GM18499 (cell line): ENCODE results near the gene SLAIN2.

Experiments used
- ATAC-seq: cut with Tn5 transposase; IDR thresholded peaks from one replicate; pipeline ENCODE4 v1.9.1; 2021; ENCODE audit warnings: moderate number of reproducible peaks; ENCODE audit not compliant: insufficient read depth, unreplicated experiment

The SLAIN2 gene

GRCh38 chr4:48333587-48333986, 7.7 kb upstream of the SLAIN2 start:
- no peak for ATAC-seq

DNA sequence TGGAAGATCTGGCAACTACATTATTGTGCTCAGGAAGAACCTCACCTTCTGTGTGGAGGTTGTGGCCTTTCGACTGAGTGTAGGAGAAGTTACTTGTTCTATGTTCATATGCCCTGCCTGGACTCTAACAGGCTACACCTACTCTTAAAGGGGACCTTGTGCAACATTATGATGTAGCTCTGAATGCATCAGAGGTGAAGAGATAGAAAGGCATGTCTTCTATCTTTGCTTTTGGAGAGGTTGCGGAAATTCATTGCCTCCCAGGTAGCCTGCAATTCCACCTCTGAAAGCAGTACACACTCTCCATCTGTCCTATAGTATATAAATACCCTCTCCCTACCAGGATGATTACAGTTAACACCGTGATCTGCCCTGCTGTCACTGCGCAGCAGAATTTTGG, 7.1 kb upstream of the SLAIN2 start:
- no peak for ATAC-seq

- no peak for ATAC-seq
These were observed 6.4 kb upstream of the SLAIN2 start for GRCh38 chr4:48334900-48335384.

DNA sequence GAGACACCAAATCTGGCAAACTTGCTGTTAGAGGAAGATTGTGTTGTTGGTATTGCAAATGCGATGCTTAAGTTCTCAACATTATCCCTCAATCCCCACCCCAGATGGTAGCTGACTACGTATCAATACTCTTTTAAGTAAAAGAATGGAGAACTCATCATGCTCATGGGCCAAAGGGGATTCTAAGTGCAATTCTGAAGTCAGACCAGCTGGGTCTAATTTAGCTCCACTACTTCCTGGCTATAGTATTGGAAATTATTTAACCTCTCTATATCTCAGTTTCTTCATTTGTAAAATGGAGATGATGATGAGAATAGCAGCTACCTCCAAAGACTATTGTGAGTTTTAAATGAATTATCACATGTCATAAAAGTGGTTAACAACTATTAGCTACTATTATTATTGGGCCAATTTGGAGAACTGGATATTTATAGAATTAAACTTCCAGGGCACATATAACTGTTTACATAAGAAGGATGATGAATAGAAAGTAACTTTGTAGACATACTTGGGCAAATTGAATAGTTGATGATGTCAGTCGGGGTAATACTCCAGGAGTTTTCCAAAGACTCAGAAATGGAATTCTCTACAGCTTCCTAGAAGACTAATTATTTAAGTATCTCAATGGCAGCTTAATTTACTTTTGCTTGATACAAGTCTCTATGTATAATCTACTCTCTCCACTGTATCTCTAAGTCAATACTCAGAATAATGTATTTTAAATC, 5.0 kb upstream of the SLAIN2 start:
- no peak for ATAC-seq

DNA sequence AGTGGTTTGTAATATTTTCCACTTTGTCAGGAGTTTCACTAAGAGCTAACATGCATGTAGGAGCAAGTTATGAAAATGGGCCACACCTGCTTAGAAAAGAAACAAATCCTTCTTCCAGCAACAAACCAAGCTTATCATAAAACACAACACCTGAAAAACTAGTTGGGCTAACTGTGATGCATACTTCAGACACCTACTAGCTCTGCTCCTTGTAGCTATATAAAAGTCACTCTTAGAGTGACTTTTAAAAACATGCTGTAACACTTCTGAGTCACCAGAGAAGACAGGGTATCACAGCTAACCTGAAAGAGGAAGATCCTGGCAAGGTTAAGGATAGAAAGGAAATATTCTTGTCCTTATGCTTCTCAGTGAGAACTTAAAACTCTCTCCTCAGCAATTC, 3.6 kb upstream of the SLAIN2 start:
- no peak for ATAC-seq

- ATAC-seq: no peak
These were observed 1.7 kb upstream of the SLAIN2 start for GRCh38 chr4:48339642-48340041.

GRCh38 chr4:48340276-48340964, 909 bp upstream of the SLAIN2 start:
- peak; percentile 20 for ATAC-seq

GRCh38 chr4:48341776-48342605, 662 bp downstream of the SLAIN2 start:
- ATAC-seq: peak; percentile 9

GRCh38 chr4:48342606-48342880, 1.2 kb downstream of the SLAIN2 start:
- ATAC-seq: no peak

GRCh38 chr4:48343035-48343434, 1.7 kb downstream of the SLAIN2 start:
- ATAC-seq: no peak

- no peak for ATAC-seq
These were observed 2.2 kb downstream of the SLAIN2 start for GRCh38 chr4:48343551-48343950.

GRCh38 chr4:48345542-48345941, 4.2 kb downstream of the SLAIN2 start:
- ATAC-seq: no peak

- ATAC-seq: no peak
These were observed 5.3 kb downstream of the SLAIN2 start for GRCh38 chr4:48346594-48346993.

GRCh38 chr4:48347282-48347921, 6.1 kb downstream of the SLAIN2 start:
- no peak for ATAC-seq

DNA sequence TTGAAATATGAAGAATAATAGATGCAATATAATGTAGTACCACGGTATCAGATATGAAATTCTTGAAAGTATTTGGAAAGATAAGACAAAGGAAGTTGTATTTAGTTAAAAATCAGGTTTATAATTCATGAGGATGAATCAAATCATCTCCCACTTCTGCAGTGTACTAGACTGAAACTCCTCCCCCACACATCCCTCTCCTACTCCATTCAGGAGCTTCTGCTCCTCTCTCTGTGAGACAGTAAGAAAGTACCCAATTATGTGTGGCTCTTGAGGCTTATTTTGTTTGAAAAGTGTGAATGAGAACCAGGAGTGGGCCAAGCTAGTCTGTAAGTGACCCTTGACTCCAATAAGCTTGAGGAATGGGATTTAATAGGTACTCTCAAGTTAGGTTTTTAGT, 9.5 kb downstream of the SLAIN2 start:
- ATAC-seq: no peak

DNA sequence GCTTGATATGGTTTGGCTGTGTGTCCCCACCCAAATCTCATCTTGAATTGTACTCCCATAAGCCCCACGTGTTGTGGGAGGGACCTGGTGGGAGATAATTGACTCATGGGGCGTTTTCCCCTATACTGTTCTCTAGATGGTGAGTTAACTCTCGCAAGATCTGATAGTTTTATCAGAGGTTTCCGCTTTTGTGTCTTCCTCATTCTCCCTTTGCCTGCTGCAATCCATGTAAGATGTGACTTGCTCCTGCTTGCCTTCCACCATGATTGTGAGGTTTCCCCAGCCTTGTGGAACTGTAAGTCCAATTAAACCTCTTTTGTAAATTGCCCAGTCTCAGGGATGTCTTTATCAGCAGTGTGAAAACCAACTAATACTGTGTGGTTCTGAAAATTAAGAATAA, 11.5 kb downstream of the SLAIN2 start:
- ATAC-seq: no peak

- no peak for ATAC-seq
These were observed 15.0 kb downstream of the SLAIN2 start for GRCh38 chr4:48356355-48356754.

- no peak for ATAC-seq
These were observed 19.1 kb downstream of the SLAIN2 start for GRCh38 chr4:48360285-48361011.

DNA sequence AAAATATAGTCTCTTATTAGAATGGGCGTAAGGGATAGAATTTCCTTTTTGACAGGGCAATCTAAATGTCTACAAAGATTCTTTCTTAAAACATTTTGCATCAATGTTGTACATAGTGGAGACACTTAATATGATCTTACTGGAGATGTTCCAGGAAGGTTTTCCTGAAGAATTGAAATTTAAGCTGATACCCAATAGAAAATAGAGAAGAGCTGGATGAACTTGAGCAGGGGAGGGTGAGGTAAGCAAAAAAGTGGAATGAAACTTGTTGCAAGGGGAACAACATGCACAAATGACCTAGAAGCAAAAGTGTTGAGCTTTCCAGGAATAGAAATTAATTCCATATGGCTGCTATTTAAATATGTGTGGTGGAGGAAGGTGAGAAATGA, 19.7 kb downstream of the SLAIN2 start:
- ATAC-seq: no peak

GRCh38 chr4:48366611-48367010, 25.3 kb downstream of the SLAIN2 start:
- ATAC-seq: no peak
